HepG2 (cell line): ENCODE results near the gene HOXB4. TPM values are rescaled to one million over a fixed set of nuclear protein-coding genes. Genes with fewer than 3 reads are reported as not detected.

ENCODE experiments used
- ATAC-seq: fragments of 200-7000 bp; cut with Tn5 transposase; 3 replicates; pipeline ENCODE4 v1.9.1; 2020; ENCODE audit warnings: mild to moderate bottlenecking, moderate library complexity
- BruUV-seq: library from RNA; stranded (reverse); fragments of 400-500 nt; replicated peaks from 2 replicates; lab custom pipeline; 2021; lab: Mats Ljungman, UMichigan
- CTCF ChIA-PET: fragments of 300-600 bp; formaldehyde crosslinking; extraction: SDS; loops from one replicate; lab custom pipeline; 2021; ENCODE audit warnings: low total read pairs, inconsistent platforms, low intra/inter-chr PET ratio; lab: Yijun Ruan, JAX
- POLR2A ChIA-PET: fragments of 350-600 bp; sonication (Branson Sonifier 250); formaldehyde crosslinking; loops from one replicate; lab custom pipeline; 2020; ENCODE audit warnings: antibody characterized with exemption, inconsistent platforms; lab: Yijun Ruan, JAX
- DNase-seq: peaks from one replicate; pipeline ENCODE4 v3.0.0-alpha.2; 2015; ENCODE audit warnings: low spot score
- FAIRE-seq: peaks from 3 replicates; lab custom pipeline; 2011; peaks lifted over from hg19 to GRCh38; lab: Jason Lieb, UNC
- H2AFZ ChIP-seq: one replicate; pipeline ENCODE4 v1.6.1; 2011; ENCODE audit warnings: low read length, inconsistent platforms
- H3K27ac ChIP-seq: fragments of 300-600 bp; 3 replicates; pipeline ENCODE4 v1.8.0; 2011; ENCODE audit warnings: mixed run types, mild to moderate bottlenecking, mixed read lengths, low read length, inconsistent platforms; ENCODE audit not compliant: insufficient read depth; ENCODE audit errors: extremely low read length
- H3K27me3 ChIP-seq, 2 experiments: fragments of 200-600 bp in 1 of 2; 2 replicates in 1 of 2; 3 replicates in 1 of 2; pipeline versions ENCODE4 v1.6.0 to v1.8.0; 2011; ENCODE audit warnings: low read length in 2 of 2, mild to moderate bottlenecking in 2 of 2, moderate library complexity in 2 of 2, inconsistent platforms in 1 of 2; ENCODE audit not compliant: insufficient read depth in 2 of 2, control insufficient read depth in 1 of 2
- H3K36me3 ChIP-seq, 2 experiments: fragments of 200-600 bp in 1 of 2; replicated peaks in 1 of 2; 2 replicates in 1 of 2; 3 replicates in 1 of 2; pipeline versions ENCODE4 v1.5.1 to v1.8.0; 2011; ENCODE audit warnings: low read length in 2 of 2, inconsistent platforms in 1 of 2; ENCODE audit not compliant: insufficient read depth in 2 of 2, control insufficient read depth in 1 of 2
- H3K4me1 ChIP-seq: 2 replicates; pipeline ENCODE4 v1.5.1; 2012; ENCODE audit warnings: low read length, inconsistent platforms; ENCODE audit not compliant: insufficient read depth
- H3K4me2 ChIP-seq: 2 replicates; pipeline ENCODE4 v1.6.0; 2011; ENCODE audit warnings: low read depth, low read length, inconsistent platforms
- H3K4me3 ChIP-seq, 3 experiments: fragments of 200-600 bp in 1 of 3; sonication (generic), shearing (Covaris generic) in 1 of 3; replicated peaks in 1 of 3; 2 replicates each; pipeline ENCODE4 v1.5.1; 2011 to 2016; ENCODE audit warnings: low read length in 3 of 3, inconsistent platforms in 2 of 3, low read depth in 2 of 3, mild to moderate bottlenecking in 2 of 3, control low read depth in 1 of 3, mixed read lengths in 1 of 3; ENCODE audit not compliant: insufficient read depth in 1 of 3
- H3K79me2 ChIP-seq: one replicate; pipeline ENCODE4 v1.6.1; 2011; ENCODE audit warnings: low read length, inconsistent platforms; ENCODE audit not compliant: insufficient read depth
- H3K9ac ChIP-seq: 2 replicates; pipeline ENCODE4 v1.6.0; 2011; ENCODE audit warnings: mild to moderate bottlenecking, low read depth, low read length, inconsistent platforms; ENCODE audit not compliant: insufficient read depth
- H3K9me3 ChIP-seq: 2 replicates; pipeline ENCODE4 v1.5.1; 2012; ENCODE audit warnings: mild to moderate bottlenecking, low read length
- H4K20me1 ChIP-seq: 2 replicates; pipeline ENCODE4 v1.6.0; 2011; ENCODE audit warnings: inconsistent platforms, mild to moderate bottlenecking, low read length, moderate library complexity; ENCODE audit not compliant: insufficient read depth
- CREM ChIP-seq, 2 experiments: sonication (generic) in 1 of 2; formaldehyde crosslinking in 1 of 2; IDR thresholded peaks; 2 replicates each; pipeline versions ENCODE4 v1.4.0 to v1.6.1; 2016 to 2020; ENCODE audit warnings: antibody characterized with exemption in 1 of 2, mild to moderate bottlenecking in 1 of 2, missing genetic modification reagents in 1 of 2
- SMC3 ChIP-seq: IDR thresholded peaks from 2 replicates; pipeline ENCODE4 v1.6.1; 2011; ENCODE audit warnings: low read length, improper control_type of control experiment
- TBP ChIP-seq: sonication (generic); formaldehyde crosslinking; IDR thresholded peaks from 2 replicates; pipeline ENCODE4 v1.5.0; 2020; ENCODE audit warnings: missing genetic modification reagents
- THAP7 ChIP-seq: sonication (generic); formaldehyde crosslinking; IDR thresholded peaks from 2 replicates; pipeline ENCODE4 v1.8.1; 2023; ENCODE audit warnings: mild to moderate bottlenecking, missing genetic modification reagents
- UBTF ChIP-seq: sonication (generic); formaldehyde crosslinking; IDR thresholded peaks from 2 replicates; pipeline ENCODE4 v1.4.0; 2020; ENCODE audit warnings: mild to moderate bottlenecking, missing genetic modification reagents
- ZNF496 ChIP-seq: sonication (generic); formaldehyde crosslinking; IDR thresholded peaks from 2 replicates; pipeline ENCODE4 v1.8.1; 2023; ENCODE audit warnings: mild to moderate bottlenecking, moderate library complexity, missing genetic modification reagents; ENCODE audit not compliant: insufficient replicate concordance
- ZNF609 ChIP-seq: sonication (generic); formaldehyde crosslinking; IDR thresholded peaks from 2 replicates; pipeline ENCODE4 v1.4.0; 2020; ENCODE audit warnings: mild to moderate bottlenecking, missing genetic modification reagents, borderline replicate concordance
- ZNF660 ChIP-seq: sonication (generic); formaldehyde crosslinking; IDR thresholded peaks from 2 replicates; pipeline ENCODE4 v1.5.1; 2020; ENCODE audit warnings: mild to moderate bottlenecking, low read depth, missing genetic modification reagents, borderline replicate concordance
- WGBS: methylation state at CpG from one replicate; pipeline ENCODE4 v1.1.6; 2017; ENCODE audit warnings: low lambda C conversion rate; 5-methylcytosine and 5-hydroxymethylcytosine counted together
- in situ Hi-C: cut with HindIII; loops from 2 replicates; pipeline ENCODE4 v1.10.0; 2017; ENCODE audit warnings: low pct_unique_long_range_greater_than_20kb; ENCODE audit not compliant: extremely low pct_ligation_motif_present
- intact Hi-C: fragments of 100-400 bp; cut with micrococcal nuclease; formaldehyde crosslinking; loops from one replicate; pipeline ENCODE4 v1.10.0; 2022; ENCODE audit not compliant: unreplicated experiment
- polyA plus RNA-seq, 8 experiments: library from polyadenylated mRNA; depleted of rRNA in 3 of 8; stranded (reverse) in 7 of 8; unstranded in 1 of 8; fragments of >200 nt; fragmentation: Illumina TruSeq in 4 of 8; extraction: Trizol in 4 of 8; gene quantifications; 2 replicates each; pipeline versions ENCODE4 v1.2.1 to v1.2.3, GENCODE V29; 2011 to 2016; ENCODE audit warnings: low read depth in 4 of 8, missing spikeins in 1 of 8, mixed read lengths in 1 of 8; ENCODE audit not compliant: insufficient read depth in 1 of 8
- total RNA-seq, 5 experiments: library from RNA; depleted of rRNA; stranded (reverse); fragments of >200 nt; fragmentation: Illumina TruSeq; extraction: Trizol; gene quantifications; 2 replicates each; pipeline ENCODE4 v1.2.3, GENCODE V29; 2016; ENCODE audit warnings: low read depth in 1 of 5

HOXB4 gene
- total and polyA plus RNA-seq, 2 of the 13 experiments (the other 11 are each of a cell fraction or from before 2014, with no cell fraction given): not detected

- TF ChIP-seq ZNF609 (no peak), SMC3 (no peak), ZNF496 (CRISPR knock-in tag) (no peak), THAP7 (no peak)
These were observed 48.5 kb downstream of the HOXB4 start (continued) for GRCh38 chr17:48529683-48530009.

- POLR2A ChIA-PET: no interaction called here
- TF ChIP-seq TBP (CRISPR knock-in tag) (no peak), ZNF660 (CRISPR knock-in tag) (no peak), CREM (IDR thresholded peaks at IDR 0.05) (no peak), CREM (CRISPR knock-in tag; IDR thresholded peaks at IDR 0.05) (no peak), UBTF (CRISPR knock-in tag) (no peak)
These were observed 49.0 kb downstream of the HOXB4 start for GRCh38 chr17:48528936-48529682.

More at GRCh38 chr17:48528936-48529682, 49.0 kb downstream of the HOXB4 start:
- no peak overlapping the region for H3K4me2 ChIP-seq
- no peaks in the 10 kb centered on the region for H4K20me1 ChIP-seq
- no peak overlapping the region for H3K27ac ChIP-seq
- BruUV-seq: no TSS peak
- no peaks in the 10 kb centered on the region for H3K79me2 ChIP-seq
- ATAC-seq (no peak; the same call in 2 of the 3 replicates), DNase-seq (no peak), FAIRE-seq (no peak)
- H3K36me3 ChIP-seq: no peaks in the 10 kb centered on the region
- in situ Hi-C loops: no loop called here
- CTCF ChIA-PET: no interaction called here
- no peak overlapping the region for H3K9ac ChIP-seq
- no peaks in the 10 kb centered on the region for H3K9me3 ChIP-seq
- WGBS: 55% methylated on average over 11 of the region's 11 CpGs
- H2AFZ ChIP-seq: no peak overlapping the region
- H3K27me3 ChIP-seq: peaks cover 6 to 74% of the 10 kb centered on the region in 2 experiments
- no peak overlapping the region for H3K4me3 ChIP-seq
- H3K4me1 ChIP-seq: no peaks in the 10 kb centered on the region
- intact Hi-C loops: no loop called here
